K562 treated with DMSO at 1 percent for 48 hours (cell line): ENCODE data around the gene CNNM2. TPM values are rescaled to one million over a fixed set of nuclear protein-coding genes. Genes with fewer than 3 reads are reported as not detected.

ENCODE experiments used
- total RNA-seq: library from RNA; unstranded; fragments of 300-600 nt; gene quantifications from 2 replicates; pipeline ENCODE4 v1.2.3, GENCODE V29; 2022; ENCODE audit warnings: low replicate concordance; ENCODE audit errors: extremely low read depth

Gene CNNM2
- total RNA-seq, result not detected in 2 replicates

GRCh38 chr10:102917962-102918816 lies at the start of gene CNNM2:
Gene CNNM2, plus strand, starts transcription at chr10:102918294. Its CDS starts 187 bp downstream, at chr10:102918481.

GRCh38 chr10:102869258-102870198 lies 48.6 kb upstream of the CNNM2 start, which contains the start of gene AS3MT:
Gene AS3MT, plus strand, starts transcription at chr10:102869470. Its CDS starts 123 bp downstream, at chr10:102869593.

Other genes starting within 250 kb of the CNNM2 start
- not detected in 2 replicates for gene ARL3, start 203.9 kb upstream of the CNNM2 start, total RNA-seq
- gene SFXN2, start 203.7 kb upstream of the CNNM2 start, total RNA-seq, result not detected in 2 replicates
- gene WBP1L, start 174.3 kb upstream of the CNNM2 start, total RNA-seq, result not detected in 2 replicates
- not detected in 2 replicates for gene CYP17A1, start 80.9 kb upstream of the CNNM2 start, total RNA-seq
- not detected in 2 replicates for gene BORCS7, start 64.0 kb upstream of the CNNM2 start, total RNA-seq
- gene AS3MT, start 48.8 kb upstream of the CNNM2 start, total RNA-seq, result not detected in 2 replicates